Omental fat pad (tissue), 4 donors: ENCODE measurements around the gene PTPRF. TPM values are rescaled to one million over a fixed set of nuclear protein-coding genes. Genes with fewer than 3 reads are reported as not detected.
A peak's percentile ranks its signal among the peaks of the same experiment; 100 is the strongest.

Experiments
- ATAC-seq: fragments of 150-250 bp; one replicate; pipeline ENCODE4 v1.9.1; 2016; ENCODE audit warnings: mild to moderate bottlenecking, moderate library complexity; ENCODE audit not compliant: low FRiP score
- DNase-seq: peaks from one replicate; pipeline ENCODE4 v3.0.0-alpha.2; 2019; ENCODE audit warnings: low spot score
- CTCF ChIP-seq, 3 donors: fragments of 450-650 bp; IDR thresholded peaks; one replicate each; pipeline ENCODE4 v1.5.1; 2016 to 2017; ENCODE audit warnings: antibody characterized with exemption in 3 of 3, mild to moderate bottlenecking in 3 of 3, moderate library complexity in 2 of 3
- total RNA-seq, 4 donors: library from RNA; depleted of rRNA; stranded (reverse); fragments of >200 nt; gene quantifications; one replicate each; pipeline ENCODE4 v1.1.0, GENCODE V29; 2016

The PTPRF gene
- total RNA-seq, 4 donors from 2014 or later = 79.1 to 176 (median 139) TPM

GRCh38 chr1:43577655-43578542 lies 47.2 kb downstream of the PTPRF start:
- DNase-seq (no peak), ATAC-seq (peak; percentile 49)
- no peak for TF ChIP-seq CTCF (IDR thresholded peaks at IDR 0.05)

- TF ChIP-seq CTCF (IDR thresholded peaks at IDR 0.05) = no peak
- DNase-seq (no peak), ATAC-seq (no peak)
Measured at GRCh38 chr1:43580039-43580438, 49.4 kb downstream of the PTPRF start.

GRCh38 chr1:43582162-43582566 lies 51.5 kb downstream of the PTPRF start:
- ATAC-seq = peak; percentile 83
- DNase-seq = no peak
- TF ChIP-seq CTCF (IDR thresholded peaks at IDR 0.05) = no peak

- TF ChIP-seq CTCF (IDR thresholded peaks at IDR 0.05) = no peak
- ATAC-seq (no peak), DNase-seq (no peak)
Measured at GRCh38 chr1:43583058-43583457, 52.4 kb downstream of the PTPRF start.

- DNase-seq (no peak), ATAC-seq (no peak)
- TF ChIP-seq CTCF (IDR thresholded peaks at IDR 0.05) = no peak
Measured at GRCh38 chr1:43584204-43584603, 53.5 kb downstream of the PTPRF start.

GRCh38 chr1:43585557-43585956 lies 54.9 kb downstream of the PTPRF start:
- no peak for ATAC-seq
- DNase-seq = no peak
- no peak for TF ChIP-seq CTCF (IDR thresholded peaks at IDR 0.05)
